GM21423 (cell line): ENCODE data around the gene SLC25A17.
"Not testable (repeated sequence)": the region's sequence is repeated elsewhere in the genome, so short reads cannot be mapped to it uniquely, and the experiment has no call there.

ENCODE experiments used
- ATAC-seq: cut with Tn5 transposase; IDR thresholded peaks from one replicate; pipeline ENCODE4 v1.9.1; 2021; ENCODE audit warnings: mild to moderate bottlenecking, moderate library complexity; ENCODE audit not compliant: unreplicated experiment

SLC25A17 gene

GRCh38 chr22:40819599-40820140 lies 524 bp upstream of the SLC25A17 start:
- no peak for ATAC-seq

DNA sequence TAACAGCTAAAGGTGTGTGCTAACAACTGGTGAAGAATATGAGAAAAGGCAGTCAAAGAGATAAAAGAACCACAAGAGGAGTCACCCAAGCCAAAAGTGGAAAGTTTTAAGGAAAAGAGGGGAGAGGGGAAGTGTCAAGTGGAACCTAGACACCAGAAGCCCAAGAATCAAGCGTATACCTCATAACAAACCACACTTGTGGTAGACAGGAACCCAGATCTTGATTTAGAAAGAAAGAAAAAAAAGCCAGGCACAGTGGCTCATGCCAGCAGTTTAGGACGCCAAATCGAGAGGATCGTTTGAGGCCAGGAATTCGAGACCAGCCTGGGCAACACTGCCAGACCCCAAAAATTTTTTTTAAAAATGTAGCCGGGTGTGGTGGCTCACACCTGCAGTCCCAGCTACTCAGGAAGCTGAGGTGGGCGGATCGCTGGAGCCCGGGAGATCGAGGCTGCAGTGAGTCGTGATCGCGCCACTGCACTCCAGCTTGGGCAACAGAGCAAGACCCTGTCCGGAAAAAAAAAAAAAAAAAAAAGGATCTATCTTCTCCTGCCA lies 877 bp downstream of the SLC25A17 start:
- no peak for ATAC-seq

DNA sequence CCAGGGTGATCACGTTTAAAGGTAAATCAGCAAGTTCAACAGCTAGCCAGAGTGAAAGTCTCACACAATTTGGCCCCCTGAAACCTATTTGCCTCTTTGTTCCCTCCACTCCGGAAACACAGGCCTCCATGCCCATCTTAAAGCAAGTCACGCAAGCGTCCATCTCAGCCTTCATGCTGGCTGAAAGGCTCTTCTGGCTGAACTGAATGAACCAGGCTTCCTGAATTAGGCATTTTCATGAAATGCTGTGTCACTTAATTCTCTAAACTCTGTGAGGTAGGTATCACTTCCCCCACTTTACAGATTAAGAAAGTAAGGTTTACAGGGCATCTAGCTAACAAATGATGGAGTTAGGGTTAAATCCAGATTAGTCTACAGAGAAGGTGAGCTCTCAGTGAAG lies 1.4 kb downstream of the SLC25A17 start:
- no peak for ATAC-seq

GRCh38 chr22:40813912-40814315 lies 5.2 kb downstream of the SLC25A17 start:
- no peak for ATAC-seq

GRCh38 chr22:40808018-40808841 lies 10.9 kb downstream of the SLC25A17 start:
- no peak for ATAC-seq

GRCh38 chr22:40806711-40807110 lies 12.4 kb downstream of the SLC25A17 start:
- ATAC-seq, result no peak

- ATAC-seq, result no peak
These were observed 13.4 kb downstream of the SLC25A17 start for GRCh38 chr22:40805699-40806203.

GRCh38 chr22:40805239-40805638 lies 13.9 kb downstream of the SLC25A17 start:
- no peak for ATAC-seq

DNA sequence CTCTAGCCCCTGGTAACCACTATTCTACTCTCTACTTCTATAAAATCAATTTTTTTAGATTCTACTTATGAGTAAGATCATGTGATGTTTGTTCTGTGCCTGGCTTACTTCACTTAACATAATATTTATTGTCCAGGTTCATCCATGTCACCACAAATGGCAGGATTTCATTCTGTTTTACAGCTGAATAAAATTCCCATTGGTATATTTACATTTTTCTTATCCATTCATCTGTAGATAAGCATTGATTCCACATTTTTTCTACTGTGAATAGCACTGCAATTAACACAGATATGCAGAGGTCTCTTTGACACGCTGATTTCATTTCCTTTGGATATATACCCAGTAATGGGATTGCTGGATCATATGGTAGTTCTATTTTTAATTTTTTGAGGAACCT lies 15.8 kb downstream of the SLC25A17 start:
- no peak for ATAC-seq

- no peak for ATAC-seq
These were observed 20.1 kb downstream of the SLC25A17 start for GRCh38 chr22:40799008-40799407.

DNA sequence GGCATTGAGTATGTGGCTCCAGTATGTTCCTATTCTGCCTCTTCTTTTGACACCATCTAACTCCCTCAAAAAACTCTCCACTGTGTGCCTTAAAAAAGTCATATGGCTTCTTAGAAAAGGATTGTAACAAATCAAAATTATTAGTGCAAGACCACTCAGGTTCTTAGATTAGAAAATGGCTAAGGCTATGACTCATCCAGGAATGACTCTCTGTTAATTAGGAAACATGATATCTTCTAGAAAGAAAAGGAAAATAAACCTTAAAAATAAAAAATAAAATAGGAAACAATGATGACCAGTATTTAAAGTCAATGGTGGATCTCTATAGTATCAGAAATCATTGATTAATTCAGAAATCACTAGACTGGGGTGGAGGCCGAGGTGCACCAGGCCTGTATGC lies 21.7 kb downstream of the SLC25A17 start:
- no peak for ATAC-seq

GRCh38 chr22:40792451-40792850 lies 26.7 kb downstream of the SLC25A17 start:
- no peak for ATAC-seq

GRCh38 chr22:40791241-40791640 lies 27.9 kb downstream of the SLC25A17 start:
- ATAC-seq, result no peak

DNA sequence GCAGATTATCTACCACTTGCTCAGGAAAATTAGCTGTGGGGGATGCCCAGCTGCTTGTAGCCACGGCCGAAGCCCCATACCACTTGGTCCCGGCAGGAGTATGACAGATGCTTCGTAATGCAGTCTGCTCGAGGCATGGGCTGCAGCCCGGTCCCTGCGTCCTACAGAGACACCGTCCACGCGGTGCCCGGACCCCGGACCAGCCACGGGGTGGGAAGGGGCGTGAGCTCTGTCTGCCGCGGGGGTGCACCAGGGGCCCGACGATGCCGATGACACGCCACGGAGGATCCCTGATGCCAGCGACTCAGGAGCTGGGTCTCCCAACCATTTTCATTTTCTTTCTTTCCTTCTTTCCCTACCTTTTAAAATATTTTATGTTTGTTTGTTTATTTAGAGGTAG lies 30.0 kb downstream of the SLC25A17 start:
- no peak for ATAC-seq

GRCh38 chr22:40782521-40782920 lies 36.6 kb downstream of the SLC25A17 start:
- ATAC-seq, result no peak

GRCh38 chr22:40781749-40782148 lies 37.4 kb downstream of the SLC25A17 start:
- not testable (repeated sequence) for ATAC-seq

DNA sequence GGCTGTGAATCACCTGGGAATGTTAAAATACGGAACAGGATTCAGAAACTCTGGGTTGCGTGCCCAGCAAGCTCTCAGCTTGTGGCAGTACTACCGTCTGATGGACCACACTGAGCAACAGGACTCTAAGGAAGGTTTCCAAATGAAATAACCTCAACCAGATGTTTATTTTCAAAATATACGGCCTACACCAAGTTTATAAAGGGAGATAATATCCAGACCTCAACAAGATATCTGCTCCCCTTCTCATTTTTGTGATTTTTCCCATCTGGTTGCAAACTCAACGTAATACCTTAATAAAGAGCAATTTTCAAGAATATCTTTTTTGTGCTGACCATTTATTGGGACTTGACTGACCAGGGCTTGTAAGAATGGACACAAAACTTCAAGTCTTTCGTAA lies 49.4 kb downstream of the SLC25A17 start:
- ATAC-seq, result no peak

DNA sequence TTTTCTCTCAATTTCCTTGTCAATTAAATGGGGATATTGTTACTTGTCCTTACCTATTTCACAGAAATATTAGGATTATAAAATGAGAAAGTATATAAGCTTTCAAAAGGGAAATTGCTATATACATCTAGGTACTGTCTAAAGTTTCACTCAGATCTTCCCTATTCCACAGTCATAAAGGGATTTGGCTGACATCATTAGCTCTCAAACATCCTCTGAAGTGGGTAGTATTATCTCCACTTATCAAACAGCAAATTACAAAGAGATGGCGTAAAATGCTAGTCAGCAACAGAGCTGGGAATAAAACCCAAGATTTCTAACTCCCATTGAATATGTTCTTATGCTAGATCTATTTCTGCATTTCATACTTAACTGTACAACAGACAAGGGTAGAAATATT lies 50.9 kb downstream of the SLC25A17 start:
- ATAC-seq, result no peak

DNA sequence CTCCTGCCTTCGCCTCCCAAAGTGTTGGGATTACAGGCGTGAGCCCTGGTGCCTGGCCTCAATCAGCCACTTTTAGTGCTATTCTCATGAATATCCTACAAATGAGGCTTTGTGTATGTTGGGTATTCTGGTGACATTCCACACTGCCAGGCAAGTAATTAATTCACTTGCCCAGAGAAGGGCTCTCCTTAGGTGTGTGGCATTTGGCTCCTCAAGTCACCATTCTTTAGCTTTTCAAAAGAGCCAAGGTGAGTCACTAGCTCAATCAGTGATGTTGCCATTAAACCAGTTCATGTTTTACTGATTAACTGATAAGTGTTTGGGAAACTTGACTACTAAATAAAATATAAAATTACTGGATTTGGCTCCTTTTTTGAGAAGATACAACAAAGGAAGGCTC lies 52.2 kb downstream of the SLC25A17 start:
- no peak for ATAC-seq

GRCh38 chr22:40764763-40765441 lies 54.2 kb downstream of the SLC25A17 start:
- no peak for ATAC-seq

- no peak for ATAC-seq
These were observed 59.8 kb downstream of the SLC25A17 start for GRCh38 chr22:40759294-40759840.
